Measurements from ENCODE around the gene SLC2A4RG. TPM values are rescaled to one million over a fixed set of nuclear protein-coding genes. Genes with fewer than 3 reads are reported as not detected.
"Not testable (repeated sequence)": the region's sequence is repeated elsewhere in the genome, so short reads cannot be mapped to it uniquely, and the experiment has no call there.

SLC2A4RG gene
- total RNA-seq, 4 donors from 2014 or later: 36.5 to 98.7 (median 59.9) TPM

GRCh38 chr20:63709149-63709527 lies 30.4 kb upstream of the SLC2A4RG start:
- Histone ChIP-seq H3K4me3 (peak overlapping the region in 1 of 2 donors; percentile 97), H3K36me3 (peaks cover 0 to 79% of the 10 kb centered on the region in 2 donors), H3K27me3 (no peaks in the 10 kb centered on the region), H3K9me3 (peaks cover 0 to under 1% (median 0%) of the 10 kb centered on the region in 3 donors), H3K4me1 (peaks cover 0 to 50% (median 18%) of the 10 kb centered on the region in 3 donors), H3K27ac (no peak overlapping the region)
- 87% methylated on average over 3 of the region's 17 CpGs; no CpG with 5 or more reads in 1 of the 2 donors for WGBS, 2 donors (ENCODE audit: low coverage in 1 of 2)
- ATAC-seq: no peak
- TF ChIP-seq EP300 (IDR thresholded peaks at IDR 0.05) (no peak), POLR2A (IDR thresholded peaks at IDR 0.05) (no peak), CTCF (IDR thresholded peaks at IDR 0.05) (no peak), POLR2AphosphoS5 (IDR thresholded peaks at IDR 0.05) (no peak)

GRCh38 chr20:63711085-63711645 lies 28.4 kb upstream of the SLC2A4RG start:
- no peak overlapping the region for H3K4me3 ChIP-seq
- H3K36me3 ChIP-seq: peaks cover 0 to 79% of the 10 kb centered on the region in 2 donors
- no peaks in the 10 kb centered on the region for H3K27me3 ChIP-seq
- WGBS, 2 donors (ENCODE audit: low coverage in 1 of 2): 64 to 85% methylated on average over 3 to 7 of the region's 12 CpGs
- TF ChIP-seq POLR2AphosphoS5 (IDR thresholded peaks at IDR 0.05) (no peak), POLR2A (IDR thresholded peaks at IDR 0.05) (no peak), CTCF (IDR thresholded peaks at IDR 0.05) (no peak), EP300 (IDR thresholded peaks at IDR 0.05) (no peak)
- H3K4me1 ChIP-seq: peaks cover 0 to 45% (median 18%) of the 10 kb centered on the region in 3 donors
- ATAC-seq: no peak
- no peak overlapping the region for H3K27ac ChIP-seq
- H3K9me3 ChIP-seq: peaks cover 0 to 21% (median 0%) of the 10 kb centered on the region in 3 donors

GRCh38 chr20:63712191-63712590 lies 27.4 kb upstream of the SLC2A4RG start:
- WGBS, 2 donors (ENCODE audit: low coverage in 1 of 2): 100% methylated on average over 1 of the region's 1 CpG; no CpG with 5 or more reads in 1 of the 2 donors
- peaks cover 0 to 85% of the 10 kb centered on the region in 2 donors for H3K36me3 ChIP-seq
- TF ChIP-seq POLR2A (IDR thresholded peaks at IDR 0.05) (no peak), EP300 (IDR thresholded peaks at IDR 0.05) (no peak), CTCF (IDR thresholded peaks at IDR 0.05) (no peak), POLR2AphosphoS5 (IDR thresholded peaks at IDR 0.05) (no peak)

GRCh38 chr20:63714858-63715257 lies 24.7 kb upstream of the SLC2A4RG start:
- Histone ChIP-seq H3K27ac (no peak overlapping the region), H3K36me3 (peaks cover 0 to 100% of the 10 kb centered on the region in 2 donors), H3K4me1 (peaks cover 0 to 16% (median 0%) of the 10 kb centered on the region in 3 donors), H3K4me3 (no peak overlapping the region), H3K9me3 (peaks cover 0 to 43% (median 0%) of the 10 kb centered on the region in 3 donors), H3K27me3 (no peaks in the 10 kb centered on the region)
- TF ChIP-seq EP300 (IDR thresholded peaks at IDR 0.05) (no peak), POLR2AphosphoS5 (IDR thresholded peaks at IDR 0.05) (no peak), POLR2A (IDR thresholded peaks at IDR 0.05) (no peak), CTCF (IDR thresholded peaks at IDR 0.05) (no peak)
- 94 to 100% methylated on average over 5 of the region's 5 CpGs for WGBS, 2 donors (ENCODE audit: low coverage in 1 of 2)
- no peak for ATAC-seq

More at GRCh38 chr20:63712191-63712590, 27.4 kb upstream of the SLC2A4RG start:
- peaks cover 0 to 25% (median 0%) of the 10 kb centered on the region in 3 donors for H3K9me3 ChIP-seq
- H3K27me3 ChIP-seq: no peaks in the 10 kb centered on the region
- H3K4me3 ChIP-seq: no peak overlapping the region
- no peak for ATAC-seq
- H3K27ac ChIP-seq: no peak overlapping the region
- peaks cover 0 to 35% (median 9%) of the 10 kb centered on the region in 3 donors for H3K4me1 ChIP-seq

GRCh38 chr20:63718996-63719395 lies 20.6 kb upstream of the SLC2A4RG start:
- WGBS, 2 donors (ENCODE audit: low coverage in 1 of 2): 100% methylated on average over 2 of the region's 2 CpGs; no CpG with 5 or more reads in 1 of the 2 donors
- no peaks in the 10 kb centered on the region for H3K4me1 ChIP-seq
- no peak overlapping the region for H3K27ac ChIP-seq
- peaks cover 0 to 93% of the 10 kb centered on the region in 2 donors for H3K36me3 ChIP-seq
- TF ChIP-seq POLR2AphosphoS5 (IDR thresholded peaks at IDR 0.05): no peak
- no peak for TF ChIP-seq CTCF (IDR thresholded peaks at IDR 0.05)
- no peak for TF ChIP-seq POLR2A (IDR thresholded peaks at IDR 0.05)
- no peak for TF ChIP-seq EP300 (IDR thresholded peaks at IDR 0.05)
- H3K4me3 ChIP-seq: no peak overlapping the region
- H3K9me3 ChIP-seq: peaks cover 0 to 46% (median 0%) of the 10 kb centered on the region in 3 donors
- ATAC-seq: no peak
- H3K27me3 ChIP-seq: no peaks in the 10 kb centered on the region

- 72 to 76% methylated on average over 2 of the region's 2 CpGs for WGBS, 2 donors (ENCODE audit: low coverage in 1 of 2)
- not testable (repeated sequence) for H3K27me3 ChIP-seq, H3K4me1 ChIP-seq, H3K4me3 ChIP-seq, ATAC-seq, H3K27ac ChIP-seq
- Histone ChIP-seq H3K36me3 (peaks cover 0 to 77% of the 10 kb centered on the region in 2 donors), H3K9me3 (peaks cover 0 to 38% (median 0%) of the 10 kb centered on the region in 3 donors)
Measured at GRCh38 chr20:63722967-63723622, 16.5 kb upstream of the SLC2A4RG start.

- not testable (repeated sequence) for H3K4me1 ChIP-seq, H3K27ac ChIP-seq, H3K4me3 ChIP-seq, H3K27me3 ChIP-seq, ATAC-seq
- WGBS, 2 donors (ENCODE audit: low coverage in 1 of 2): 87 to 94% methylated on average over 7 to 14 of the region's 18 CpGs
- peaks cover 0 to 54% of the 10 kb centered on the region in 2 donors for H3K36me3 ChIP-seq
- H3K9me3 ChIP-seq: peaks cover 0 to 10% (median 0%) of the 10 kb centered on the region in 3 donors
Measured at GRCh38 chr20:63730189-63730733, 9.3 kb upstream of the SLC2A4RG start.
